Smooth muscle cell of the pulmonary artery (primary cell): ENCODE results near the gene USPL1. TPM values are rescaled to one million over a fixed set of nuclear protein-coding genes. Genes with fewer than 3 reads are reported as not detected.

Experiments used
- total RNA-seq: library from RNA; depleted of rRNA; stranded (reverse); fragments of >200 nt; gene quantifications from 2 replicates; pipeline ENCODE4 v1.2.3, GENCODE V29; 2014

USPL1 gene
- total RNA-seq = 11.5 and 13.5 TPM in 2 replicates

DNA sequence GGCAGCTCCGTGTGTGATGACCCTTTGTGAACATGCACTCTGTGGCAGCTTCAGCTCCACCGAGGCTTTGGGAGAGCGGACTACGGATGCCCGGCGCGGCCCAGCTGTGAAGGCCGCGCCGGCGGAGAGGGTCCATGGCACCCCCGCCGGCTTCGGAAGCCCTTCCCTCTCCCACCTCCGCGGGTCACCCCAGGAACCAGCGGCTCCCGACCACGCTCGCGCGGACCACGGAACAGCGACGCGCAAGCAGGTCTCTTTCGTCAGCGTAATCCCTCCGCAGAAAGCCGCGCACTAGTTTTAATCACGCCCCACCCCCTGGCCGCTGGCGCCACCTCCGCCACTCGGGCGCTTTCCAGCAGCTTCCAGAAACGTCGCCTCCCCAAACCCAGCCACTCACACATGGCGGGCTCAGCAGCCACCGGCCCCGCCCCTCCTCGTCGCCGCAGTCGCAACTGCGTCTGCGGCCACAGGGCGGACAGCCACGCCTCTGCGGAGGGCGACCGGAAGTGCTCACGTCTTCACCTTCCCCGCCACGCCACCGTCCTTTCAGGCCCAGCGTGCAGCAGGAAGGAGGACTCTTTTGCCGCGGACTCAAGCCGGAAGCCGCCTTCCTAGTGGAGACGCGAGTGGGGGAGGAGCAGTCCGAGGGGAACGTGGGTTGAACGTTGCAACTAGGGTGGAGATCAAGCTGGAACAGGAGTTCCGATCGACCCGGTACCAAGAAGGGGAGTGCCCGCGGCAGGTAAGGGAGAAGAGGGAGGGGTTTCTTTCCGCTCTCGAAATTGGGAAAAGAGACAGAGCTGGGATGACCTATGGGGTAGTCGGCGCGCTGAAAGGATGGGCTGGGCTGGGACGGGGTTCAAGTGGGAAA lies at the start of gene USPL1:
Gene USPL1, plus strand, starts transcription at position 606 of the 871 bp plus-strand sequence. CDS start 3,221 bp downstream, outside the sequence.

Other genes with a start within 250 kb of the USPL1 start
- gene UBE2L5, start 195.4 kb upstream of the USPL1 start, total RNA-seq = 0.07 TPM in 1 of 2 replicates, not detected in the other
- gene HMGB1, start 152.0 kb upstream of the USPL1 start, total RNA-seq = 92.1 and 96.8 TPM in 2 replicates
- not detected in 2 replicates for gene ALOX5AP, start 117.6 kb downstream of the USPL1 start, total RNA-seq